IPS DF 6.9 (cell line): ENCODE measurements around the gene UBE2S.
"Not testable (repeated sequence)": the region's sequence is repeated elsewhere in the genome, so short reads cannot be mapped to it uniquely, and the experiment has no call there.

Experiments
- DNase-seq: peaks from one replicate; pipeline ENCODE4 v3.0.0-alpha.2; 2013; ENCODE audit warnings: low read depth, low spot score
- H3K27ac ChIP-seq: one replicate; pipeline ENCODE4 v1.5.1; 2013; ENCODE audit warnings: low read length, control low read depth
- H3K27me3 ChIP-seq: 2 replicates; pipeline ENCODE4 v1.6.1; 2013; ENCODE audit warnings: mild to moderate bottlenecking, low read length; ENCODE audit not compliant: control insufficient read depth, insufficient read depth
- H3K36me3 ChIP-seq: 2 replicates; pipeline ENCODE4 v1.6.1; 2013; ENCODE audit warnings: low read length; ENCODE audit not compliant: control insufficient read depth, insufficient read depth
- H3K4me1 ChIP-seq: 2 replicates; pipeline ENCODE4 v1.6.1; 2013; ENCODE audit warnings: low read length; ENCODE audit not compliant: control insufficient read depth, insufficient read depth
- H3K4me3 ChIP-seq: 2 replicates; pipeline ENCODE4 v1.5.1; 2013; ENCODE audit warnings: mild to moderate bottlenecking, low read length
- H3K9me3 ChIP-seq: 2 replicates; pipeline ENCODE4 v1.6.1; 2013; ENCODE audit warnings: low read length, inconsistent platforms; ENCODE audit not compliant: control insufficient read depth, insufficient read depth
- WGBS: extraction: QIAGEN DNeasy Blood & Tissue Kit; methylation state at CpG from one replicate; pipeline ENCODE4 v1.1.7; 2013; ENCODE audit warnings: mixed read lengths, missing lambda C conversion rate; ENCODE audit not compliant: insufficient read length, insufficient coverage; 5-methylcytosine and 5-hydroxymethylcytosine counted together

The UBE2S gene

DNA sequence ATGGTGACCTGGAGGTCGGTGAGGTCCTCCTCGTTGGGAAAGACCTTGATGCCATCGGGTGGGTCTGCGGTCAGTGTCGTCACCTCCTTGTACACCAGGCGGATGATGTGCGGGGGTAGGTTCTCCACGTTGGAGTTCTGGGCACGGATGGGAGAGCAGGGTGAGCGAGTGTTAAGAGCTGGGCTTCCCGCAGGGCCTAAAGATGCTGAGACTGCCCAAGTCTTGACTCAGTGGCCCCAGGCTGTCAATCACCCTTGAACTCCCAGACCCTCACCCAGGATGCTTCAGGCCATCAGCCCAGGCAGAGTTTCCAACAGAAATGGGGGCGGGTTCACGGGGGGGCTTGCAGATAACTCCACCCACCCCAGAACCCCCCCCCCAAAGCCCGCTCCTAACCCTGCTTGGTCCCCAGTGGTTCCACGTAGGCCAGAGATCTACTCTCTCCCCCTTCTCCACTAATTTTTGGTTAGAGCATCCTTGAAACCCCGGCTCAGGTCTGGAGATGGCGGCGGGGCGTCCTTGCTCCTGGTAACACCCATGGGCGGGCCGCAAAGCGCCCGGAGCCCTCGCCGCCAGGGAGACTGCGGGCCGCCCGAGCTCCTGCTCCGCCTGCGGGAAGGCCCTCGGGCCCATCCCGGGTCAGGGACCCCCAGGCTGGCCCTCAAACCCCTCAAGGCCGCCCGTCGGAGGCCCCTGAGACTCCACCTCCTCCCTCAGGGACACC is 600 bp downstream of the UBE2S start:
- no peak overlapping the region for H3K27ac ChIP-seq
- H3K36me3 ChIP-seq = peaks cover 22% of the 10 kb centered on the region
- H3K4me1 ChIP-seq = peaks cover 9% of the 10 kb centered on the region; the same call in 1 of the 2 replicates
- no CpG with 5 or more reads among the region's 35 CpGs for WGBS
- no peaks in the 10 kb centered on the region for H3K9me3 ChIP-seq
- peak overlapping the region; percentile 85 for H3K4me3 ChIP-seq
- H3K27me3 ChIP-seq = no peaks in the 10 kb centered on the region
- no peak for DNase-seq

GRCh38 chr19:55406091-55406825 is 1.3 kb downstream of the UBE2S start:
- Histone ChIP-seq H3K36me3 (peaks cover 26% of the 10 kb centered on the region), H3K27ac (no peak overlapping the region)
- no CpG with 5 or more reads among the region's 14 CpGs for WGBS

DNA sequence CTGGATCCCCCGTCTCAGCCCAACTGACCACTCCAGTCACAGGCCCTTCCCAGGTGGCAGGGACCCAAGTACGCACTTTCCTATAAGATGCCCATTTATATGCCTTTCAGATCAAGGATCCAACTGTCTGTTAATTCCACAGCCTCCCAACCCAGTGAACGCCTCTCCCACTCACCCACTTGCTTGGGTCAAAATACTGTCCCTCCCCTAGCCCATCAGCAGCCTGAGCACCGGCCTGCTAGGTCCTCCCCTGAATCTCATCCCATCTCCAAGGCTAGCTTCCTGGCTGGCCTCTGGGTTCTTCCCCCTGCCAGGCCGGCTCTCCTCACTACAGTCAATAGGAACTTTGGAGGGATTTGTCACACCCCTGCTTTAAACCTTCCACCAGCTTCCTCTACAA is 1.9 kb downstream of the UBE2S start:
- peaks cover 30% of the 10 kb centered on the region for H3K36me3 ChIP-seq
- H3K4me1 ChIP-seq = peaks cover 9% of the 10 kb centered on the region; the same call in 1 of the 2 replicates
- no CpG with 5 or more reads among the region's 5 CpGs for WGBS
- H3K4me3 ChIP-seq = no peak overlapping the region
- H3K9me3 ChIP-seq = no peaks in the 10 kb centered on the region
- no peak for DNase-seq
- H3K27ac ChIP-seq = no peak overlapping the region
- H3K27me3 ChIP-seq = no peaks in the 10 kb centered on the region

More at GRCh38 chr19:55406091-55406825, 1.3 kb downstream of the UBE2S start:
- Histone ChIP-seq H3K4me1 (peaks cover 9% of the 10 kb centered on the region; the same call in 1 of the 2 replicates), H3K4me3 (peak overlapping the region; percentile 85; the same call in 1 of the 2 replicates), H3K27me3 (no peaks in the 10 kb centered on the region), H3K9me3 (no peaks in the 10 kb centered on the region)
- DNase-seq = no peak

DNA sequence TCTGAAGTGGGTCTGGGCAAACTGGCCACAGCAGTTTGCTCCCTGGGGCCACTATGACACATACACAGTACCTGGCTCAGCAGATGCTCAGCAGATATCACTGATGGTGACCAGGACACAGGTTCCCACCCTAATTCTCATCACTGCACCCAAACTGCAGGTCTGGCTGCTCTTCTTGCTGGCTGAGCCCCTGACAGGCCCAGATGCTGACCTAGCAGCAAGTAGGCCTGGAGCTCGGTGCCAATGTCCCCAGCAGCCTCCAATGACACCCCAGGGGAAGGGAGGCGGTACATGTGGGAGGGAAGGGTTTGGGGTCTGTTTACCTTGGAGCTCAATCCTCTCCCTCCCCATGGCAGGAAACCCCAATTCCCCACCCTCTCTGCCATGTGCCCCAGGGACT is 5.1 kb downstream of the UBE2S start:
- no CpG with 5 or more reads among the region's 2 CpGs for WGBS

DNA sequence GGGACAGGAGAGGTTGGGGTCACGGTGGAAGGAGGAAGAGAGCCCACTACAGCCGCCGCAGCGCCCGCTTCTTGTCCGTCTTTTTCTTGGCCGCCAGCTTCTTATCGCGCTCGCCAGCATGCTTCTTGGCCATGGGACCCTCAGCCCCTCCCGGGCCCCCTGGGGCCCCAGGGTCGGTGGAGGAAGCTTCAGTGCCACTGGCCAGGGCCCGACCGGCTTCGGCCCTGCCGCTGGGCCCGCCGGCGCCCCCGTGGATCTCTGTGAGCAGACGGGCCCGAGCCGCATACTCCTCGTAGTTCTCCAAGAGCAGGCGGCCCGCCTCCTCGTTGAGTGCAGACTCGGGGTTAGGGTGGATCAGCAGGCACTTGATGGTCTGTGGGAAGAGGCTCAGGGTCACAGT is 6.2 kb downstream of the UBE2S start:
- H3K4me1 ChIP-seq, H3K9me3 ChIP-seq, H3K27me3 ChIP-seq, H3K27ac ChIP-seq, DNase-seq, H3K4me3 ChIP-seq: not testable (repeated sequence)
- peaks cover 30% of the 10 kb centered on the region for H3K36me3 ChIP-seq
- WGBS = no CpG with 5 or more reads among the region's 28 CpGs

More for the DNA sequence above, 5.1 kb downstream of the UBE2S start:
- Histone ChIP-seq H3K27ac (no peak overlapping the region), H3K4me1 (peaks cover 6% of the 10 kb centered on the region; the same call in 1 of the 2 replicates), H3K27me3 (no peaks in the 10 kb centered on the region), H3K4me3 (no peak overlapping the region; the same call in 1 of the 2 replicates), H3K36me3 (peaks cover 30% of the 10 kb centered on the region), H3K9me3 (no peaks in the 10 kb centered on the region)
- DNase-seq = no peak

- Histone ChIP-seq H3K27me3 (no peaks in the 10 kb centered on the region), H3K4me1 (0 out of 2 replicates have a peak, but pooled peaks cover 2% of the 10 kb centered on the region), H3K27ac (no peak overlapping the region), H3K9me3 (no peaks in the 10 kb centered on the region), H3K4me3 (no peak overlapping the region), H3K36me3 (peaks cover 29% of the 10 kb centered on the region)
- no CpG with 5 or more reads among the region's 14 CpGs for WGBS
- DNase-seq = no peak
Measured at GRCh38 chr19:55400281-55401087, 7.1 kb downstream of the UBE2S start.

DNA sequence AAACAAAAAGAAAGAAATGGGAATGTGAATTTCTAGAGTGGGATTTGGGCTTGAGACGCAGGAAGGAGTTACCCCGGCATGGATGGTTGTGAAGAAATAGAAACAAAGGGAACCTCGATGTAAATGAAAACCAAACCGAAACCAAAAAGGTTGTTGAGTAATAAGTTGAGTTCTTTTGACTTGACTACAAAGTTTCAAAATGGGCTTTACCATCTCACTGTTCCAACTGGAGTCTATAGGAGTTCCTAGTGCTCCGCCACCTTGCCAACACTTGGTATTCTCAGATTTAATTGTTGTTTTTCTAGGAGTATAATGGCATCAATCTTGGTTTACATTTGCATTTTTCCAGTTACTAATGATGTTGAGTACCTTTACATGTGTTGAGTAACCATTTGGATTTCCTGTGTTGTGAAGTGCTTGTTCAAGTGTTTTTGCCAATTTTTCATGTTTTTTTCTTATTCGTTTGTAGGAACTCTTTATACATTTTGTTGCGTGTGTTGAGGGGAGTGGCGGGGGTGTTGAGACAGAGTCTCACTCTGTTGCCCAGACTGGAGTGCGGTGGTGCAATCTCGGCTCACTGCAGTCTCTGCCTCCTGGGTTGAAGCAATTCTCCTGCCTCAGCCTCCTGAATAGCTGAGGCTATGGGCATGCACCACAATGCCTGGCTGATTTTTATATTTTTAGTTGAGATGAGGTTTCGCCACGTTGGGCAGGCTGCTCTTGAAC is 9.2 kb downstream of the UBE2S start:
- Histone ChIP-seq H3K36me3 (peaks cover 18% of the 10 kb centered on the region), H3K27ac (no peak overlapping the region), H3K9me3 (no peaks in the 10 kb centered on the region), H3K4me3 (no peak overlapping the region), H3K27me3 (no peaks in the 10 kb centered on the region), H3K4me1 (0 out of 2 replicates have a peak, but pooled peaks cover 2% of the 10 kb centered on the region)
- no CpG with 5 or more reads among the region's 12 CpGs for WGBS
- DNase-seq = no peak

DNA sequence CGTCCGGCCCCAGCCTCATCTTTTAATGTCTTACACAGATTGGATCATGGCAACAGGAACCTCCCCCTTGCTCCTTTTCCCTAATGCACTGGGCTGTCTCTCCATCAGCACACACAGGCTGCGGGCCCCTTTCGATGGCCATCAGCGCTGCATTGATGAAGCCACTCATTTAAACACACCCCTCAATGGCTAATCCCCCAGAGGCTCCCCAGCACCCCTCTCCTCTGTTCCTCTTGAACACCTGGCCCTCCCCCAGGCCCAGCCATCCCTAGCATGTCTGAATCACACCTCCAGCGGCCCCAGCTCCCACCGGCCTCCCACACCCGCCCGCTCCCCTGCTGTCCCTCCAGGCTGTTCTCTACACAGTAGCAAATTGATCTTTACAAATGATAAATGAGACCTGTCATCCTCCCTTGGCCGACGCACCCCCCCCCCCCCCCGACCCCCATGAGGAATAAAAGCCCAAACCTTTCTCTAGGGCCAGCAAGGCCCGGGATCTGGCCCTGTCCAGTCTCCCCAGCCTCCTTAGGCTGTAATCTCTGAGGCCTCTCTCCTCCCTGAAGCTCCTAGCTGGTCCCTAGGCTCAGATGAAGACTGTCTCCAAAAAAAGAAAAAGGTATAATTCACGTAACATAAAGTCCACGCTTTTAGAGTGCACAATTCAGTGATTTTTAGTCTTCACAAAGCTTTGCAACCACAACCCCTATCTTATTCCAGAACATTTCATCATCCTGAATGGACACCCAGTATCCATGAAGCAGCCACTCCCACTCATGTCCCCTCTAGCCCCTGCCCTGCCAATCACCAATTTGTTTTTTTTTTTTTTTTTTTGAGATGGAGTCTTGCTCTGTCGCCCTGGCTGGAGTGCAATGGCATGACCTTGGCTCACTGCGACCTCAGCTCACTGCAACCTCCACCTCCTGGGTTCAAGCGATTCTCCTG is 14.5 kb downstream of the UBE2S start:
- Histone ChIP-seq H3K4me3 (no peak overlapping the region), H3K27me3 (no peaks in the 10 kb centered on the region), H3K4me1 (peaks cover 8% of the 10 kb centered on the region; the same call in 1 of the 2 replicates), H3K27ac (no peak overlapping the region), H3K9me3 (no peaks in the 10 kb centered on the region), H3K36me3 (peaks cover 16% of the 10 kb centered on the region)
- no CpG with 5 or more reads among the region's 18 CpGs for WGBS
- DNase-seq = no peak
